ENCODE measurements around the gene LGALS7B.

GRCh38 chr19:38812841-38813320 is 23.9 kb downstream of the LGALS7B start, which contains the start of gene LGALS4:
- TF ChIP-seq CHD2 (IDR thresholded peaks at IDR 0.05; ENCODE audit: low read length, partially characterized antibody): no peak
- TF ChIP-seq, protein P1, sequence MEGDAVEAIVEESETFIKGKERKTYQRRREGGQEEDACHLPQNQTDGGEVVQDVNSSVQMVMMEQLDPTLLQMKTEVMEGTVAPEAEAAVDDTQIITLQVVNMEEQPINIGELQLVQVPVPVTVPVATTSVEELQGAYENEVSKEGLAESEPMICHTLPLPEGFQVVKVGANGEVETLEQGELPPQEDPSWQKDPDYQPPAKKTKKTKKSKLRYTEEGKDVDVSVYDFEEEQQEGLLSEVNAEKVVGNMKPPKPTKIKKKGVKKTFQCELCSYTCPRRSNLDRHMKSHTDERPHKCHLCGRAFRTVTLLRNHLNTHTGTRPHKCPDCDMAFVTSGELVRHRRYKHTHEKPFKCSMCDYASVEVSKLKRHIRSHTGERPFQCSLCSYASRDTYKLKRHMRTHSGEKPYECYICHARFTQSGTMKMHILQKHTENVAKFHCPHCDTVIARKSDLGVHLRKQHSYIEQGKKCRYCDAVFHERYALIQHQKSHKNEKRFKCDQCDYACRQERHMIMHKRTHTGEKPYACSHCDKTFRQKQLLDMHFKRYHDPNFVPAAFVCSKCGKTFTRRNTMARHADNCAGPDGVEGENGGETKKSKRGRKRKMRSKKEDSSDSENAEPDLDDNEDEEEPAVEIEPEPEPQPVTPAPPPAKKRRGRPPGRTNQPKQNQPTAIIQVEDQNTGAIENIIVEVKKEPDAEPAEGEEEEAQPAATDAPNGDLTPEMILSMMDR (IDR thresholded peaks at IDR 0.05): no peak
- no peak for TF ChIP-seq ZBTB33 (IDR thresholded peaks at IDR 0.05; ENCODE audit: borderline replicate concordance, low read depth)
- no peak for TF ChIP-seq NFIC (IDR thresholded peaks at IDR 0.05; ENCODE audit: borderline replicate concordance)
- no peak for TF ChIP-seq JUND (IDR thresholded peaks at IDR 0.05)
- no peak for TF ChIP-seq RAD21 (IDR thresholded peaks at IDR 0.05; ENCODE audit: low read length)
- no peak for TF ChIP-seq MEF2A (IDR thresholded peaks at IDR 0.05; ENCODE audit: borderline replicate concordance, low read depth)
- TF ChIP-seq EP300 (IDR thresholded peaks at IDR 0.05; ENCODE audit: borderline replicate concordance in 1 of 2, low read depth in 1 of 2, low read length in 1 of 2): no peak

Data from SK-N-SH (cell line).